Omental fat pad (tissue), 4 donors: ENCODE data around the gene GBP6. TPM values are rescaled to one million over a fixed set of nuclear protein-coding genes. Genes with fewer than 3 reads are reported as not detected.
"Not testable (repeated sequence)": the region's sequence is repeated elsewhere in the genome, so short reads cannot be mapped to it uniquely, and the experiment has no call there.

Experiments
- ATAC-seq: fragments of 150-250 bp; one replicate; pipeline ENCODE4 v1.9.1; 2016; ENCODE audit warnings: mild to moderate bottlenecking, moderate library complexity; ENCODE audit not compliant: low FRiP score
- DNase-seq: peaks from one replicate; pipeline ENCODE4 v3.0.0-alpha.2; 2019; ENCODE audit warnings: low spot score
- CTCF ChIP-seq, 3 donors: fragments of 450-650 bp; IDR thresholded peaks; one replicate each; pipeline ENCODE4 v1.5.1; 2016 to 2017; ENCODE audit warnings: antibody characterized with exemption in 3 of 3, mild to moderate bottlenecking in 3 of 3, moderate library complexity in 2 of 3
- total RNA-seq, 4 donors: library from RNA; depleted of rRNA; stranded (reverse); fragments of >200 nt; gene quantifications; one replicate each; pipeline ENCODE4 v1.1.0, GENCODE V29; 2016

Gene GBP6
- total RNA-seq, 4 donors from 2014 or later = not detected

DNA sequence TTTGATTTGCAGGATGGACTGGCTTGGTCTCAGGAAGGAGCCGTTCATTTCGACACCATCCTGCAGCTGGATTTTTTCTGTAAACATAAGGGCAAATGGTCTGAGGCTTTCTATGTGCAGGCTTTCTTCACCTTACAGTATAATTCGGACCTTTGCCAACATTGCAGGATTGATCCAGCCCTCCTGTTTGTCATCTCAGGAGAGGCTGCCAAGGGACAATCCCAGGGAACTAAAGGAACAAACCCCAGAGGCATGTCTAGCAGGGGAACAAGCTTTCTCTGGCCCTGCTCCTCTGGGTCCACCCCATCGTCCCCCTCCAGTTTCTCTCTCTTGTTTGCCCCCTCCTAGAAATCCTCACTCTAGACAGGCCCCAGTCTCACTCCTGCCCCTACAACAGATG is 24.8 kb upstream of the GBP6 start:
- no peak for TF ChIP-seq CTCF (IDR thresholded peaks at IDR 0.05)
- ATAC-seq = no peak
- DNase-seq = no peak

DNA sequence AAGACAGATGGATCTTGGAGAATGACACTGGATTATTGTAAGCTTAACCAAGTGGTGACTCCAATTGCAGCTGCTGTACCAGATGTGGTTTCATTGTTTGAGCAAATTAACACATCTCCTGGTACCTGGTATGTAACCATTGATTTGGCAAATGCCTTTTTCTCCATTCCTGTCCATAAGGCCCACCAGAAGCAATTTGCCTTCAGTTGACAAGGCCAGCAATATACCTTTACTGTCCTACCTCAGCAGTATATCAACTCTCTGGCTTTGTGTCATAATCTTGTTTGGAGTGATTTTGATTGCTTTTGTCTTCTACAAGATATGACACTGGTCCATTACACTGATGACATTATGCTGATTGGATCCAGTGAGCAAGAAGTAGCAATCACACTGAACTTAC is 18.4 kb upstream of the GBP6 start:
- not testable (repeated sequence) for ATAC-seq, DNase-seq

- DNase-seq (no peak), ATAC-seq (no peak)
- TF ChIP-seq CTCF (IDR thresholded peaks at IDR 0.05) = no peak
These were observed 16.6 kb upstream of the GBP6 start for GRCh38 chr1:89347296-89347695.

DNA sequence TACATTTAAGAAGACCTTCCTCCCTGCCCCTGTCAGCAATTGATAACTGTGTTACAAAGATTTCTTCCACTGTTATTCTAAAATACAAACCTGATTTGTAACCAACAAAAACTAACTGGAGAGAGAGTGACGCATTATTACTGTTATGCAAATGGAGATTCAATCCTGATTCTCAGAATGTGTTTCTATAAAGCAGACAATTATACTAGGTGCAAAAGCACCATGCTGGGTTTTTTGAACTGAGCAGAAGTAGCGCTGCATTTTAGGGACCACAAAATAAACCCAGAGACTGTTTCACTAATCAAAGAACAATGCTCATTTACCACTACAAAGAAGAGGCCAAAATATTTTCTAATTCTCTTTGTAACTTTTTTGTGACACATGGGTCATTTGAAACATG is 13.6 kb upstream of the GBP6 start:
- no peak for TF ChIP-seq CTCF (IDR thresholded peaks at IDR 0.05)
- no peak for DNase-seq

GRCh38 chr1:89351597-89352311 is 12.1 kb upstream of the GBP6 start:
- TF ChIP-seq CTCF (IDR thresholded peaks at IDR 0.05) = no peak
- ATAC-seq (no peak), DNase-seq (no peak)

More for the DNA sequence above, 13.6 kb upstream of the GBP6 start:
- ATAC-seq = no peak

- DNase-seq (no peak), ATAC-seq (no peak)
- TF ChIP-seq CTCF (IDR thresholded peaks at IDR 0.05) = no peak
These were observed 11.4 kb upstream of the GBP6 start for GRCh38 chr1:89352421-89352820.

DNA sequence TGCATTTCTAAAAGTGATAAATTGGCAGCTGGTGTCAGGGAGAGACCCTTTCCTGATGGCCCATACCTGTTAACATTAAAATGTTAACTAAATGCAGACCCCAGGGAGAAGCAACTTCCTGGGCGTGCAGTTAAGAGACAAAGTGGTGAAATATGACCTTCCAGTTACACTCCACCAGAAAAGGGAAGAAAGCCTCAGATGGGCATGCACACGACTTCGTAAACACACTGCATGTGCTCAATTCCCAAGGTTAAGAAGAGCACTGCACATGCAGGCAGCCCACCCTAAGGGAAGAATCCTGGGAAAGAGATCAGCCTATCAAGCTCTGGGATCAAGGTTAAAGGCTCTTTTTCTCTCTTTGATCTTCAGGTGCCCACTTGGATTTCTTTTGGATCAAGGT is 9.7 kb upstream of the GBP6 start:
- no peak for DNase-seq
- TF ChIP-seq CTCF (IDR thresholded peaks at IDR 0.05) = no peak
- no peak for ATAC-seq
